ENCODE measurements around the gene DRAP1.
"Not testable (repeated sequence)": the region's sequence is repeated elsewhere in the genome, so short reads cannot be mapped to it uniquely, and the experiment has no call there.

The DRAP1 gene

GRCh38 chr11:65928667-65929066 is 9.4 kb downstream of the DRAP1 start:
- in situ Hi-C loops (cut with HindIII; ENCODE audit: low sequenced_read_pairs) = no loop called here

GRCh38 chr11:65931773-65932557 is 12.7 kb downstream of the DRAP1 start:
- in situ Hi-C loops (cut with HindIII; ENCODE audit: low sequenced_read_pairs) = no loop called here

GRCh38 chr11:65932558-65932919 is 13.3 kb downstream of the DRAP1 start:
- in situ Hi-C loops (cut with HindIII; ENCODE audit: low sequenced_read_pairs) = no loop called here

- in situ Hi-C loops (cut with HindIII; ENCODE audit: low sequenced_read_pairs) = no loop called here
Observed at GRCh38 chr11:65934014-65934413, 14.8 kb downstream of the DRAP1 start.

- in situ Hi-C loops (cut with HindIII; ENCODE audit: low sequenced_read_pairs) = no loop called here
Observed at GRCh38 chr11:65937766-65938165, 18.5 kb downstream of the DRAP1 start.

GRCh38 chr11:65941720-65942310 is 22.6 kb downstream of the DRAP1 start:
- in situ Hi-C loops (cut with HindIII; ENCODE audit: low sequenced_read_pairs) = no loop called here

- in situ Hi-C loops (cut with HindIII; ENCODE audit: low sequenced_read_pairs) = no loop called here
Observed at GRCh38 chr11:65942531-65942930, 23.3 kb downstream of the DRAP1 start.

GRCh38 chr11:65944191-65944590 is 25.0 kb downstream of the DRAP1 start:
- in situ Hi-C loops (cut with HindIII; ENCODE audit: low sequenced_read_pairs) = no loop called here

GRCh38 chr11:65944767-65945166 is 25.5 kb downstream of the DRAP1 start:
- in situ Hi-C loops (cut with HindIII; ENCODE audit: low sequenced_read_pairs) = no loop called here

GRCh38 chr11:65945430-65945911 is 26.2 kb downstream of the DRAP1 start, which contains the start of gene TSGA10IP:
TSGA10IP (plus strand) TSS chr11:65945480; CDS start chr11:65945676, 196 bp downstream.
- in situ Hi-C loops (cut with HindIII; ENCODE audit: low sequenced_read_pairs) = no loop called here

- in situ Hi-C loops (cut with HindIII; ENCODE audit: low sequenced_read_pairs) = no loop called here
Observed at GRCh38 chr11:65945941-65946558, 26.8 kb downstream of the DRAP1 start.

GRCh38 chr11:65946655-65947054 is 27.4 kb downstream of the DRAP1 start:
- in situ Hi-C loops (cut with HindIII; ENCODE audit: low sequenced_read_pairs) = no loop called here

- in situ Hi-C loops (cut with HindIII; ENCODE audit: low sequenced_read_pairs) = no loop called here
Observed at GRCh38 chr11:65947133-65947532, 27.9 kb downstream of the DRAP1 start.

- in situ Hi-C loops (cut with HindIII; ENCODE audit: low sequenced_read_pairs) = no loop called here
Observed at GRCh38 chr11:65947603-65948125, 28.4 kb downstream of the DRAP1 start.

GRCh38 chr11:65950711-65951110 is 31.5 kb downstream of the DRAP1 start:
- in situ Hi-C loops (cut with HindIII; ENCODE audit: low sequenced_read_pairs) = not testable (repeated sequence)

GRCh38 chr11:65951641-65952040 is 32.4 kb downstream of the DRAP1 start:
- in situ Hi-C loops (cut with HindIII; ENCODE audit: low sequenced_read_pairs) = not testable (repeated sequence)

GRCh38 chr11:65952052-65952521 is 32.9 kb downstream of the DRAP1 start:
- in situ Hi-C loops (cut with HindIII; ENCODE audit: low sequenced_read_pairs) = no loop called here

- in situ Hi-C loops (cut with HindIII; ENCODE audit: low sequenced_read_pairs) = no loop called here
Observed at GRCh38 chr11:65953471-65953870, 34.2 kb downstream of the DRAP1 start.

GRCh38 chr11:65954771-65955170 is 35.5 kb downstream of the DRAP1 start:
- in situ Hi-C loops (cut with HindIII; ENCODE audit: low sequenced_read_pairs) = no loop called here

GRCh38 chr11:65958291-65958690 is 39.1 kb downstream of the DRAP1 start:
- in situ Hi-C loops (cut with HindIII; ENCODE audit: low sequenced_read_pairs) = no loop called here

GRCh38 chr11:65958774-65959420 is 39.7 kb downstream of the DRAP1 start:
- in situ Hi-C loops (cut with HindIII; ENCODE audit: low sequenced_read_pairs) = no loop called here
